K562 (cell line): ENCODE results near the gene ZMYM2. TPM values are rescaled to one million over a fixed set of nuclear protein-coding genes. Genes with fewer than 3 reads are reported as not detected.

Source experiments
- ASH1L ChIP-seq: fragments of 450-650 bp; IDR thresholded peaks from 2 replicates; pipeline ENCODE4 v1.6.1; 2018; ENCODE audit warnings: borderline replicate concordance, mild to moderate bottlenecking, low read depth; ENCODE audit not compliant: partially characterized antibody
- ATF1 ChIP-seq, 2 experiments: fragments of 450-650 bp in 1 of 2; IDR thresholded peaks; 2 replicates each; pipeline ENCODE4 v1.6.1; 2016; ENCODE audit warnings: missing compliant biosample characterization in 1 of 2, missing genetic modification characterization in 1 of 2
- ATF7 ChIP-seq: fragments of 450-650 bp; IDR thresholded peaks from 2 replicates; pipeline ENCODE4 v1.7.1; 2014; ENCODE audit warnings: mild to moderate bottlenecking, moderate library complexity
- CCAR2 ChIP-seq: fragments of 200-400 bp; formaldehyde crosslinking; IDR thresholded peaks from 2 replicates; pipeline ENCODE4 v1.6.1; 2017; ENCODE audit warnings: mild to moderate bottlenecking, low read depth, low read length
- CSDE1 ChIP-seq, 2 experiments: fragments of 450-650 bp; IDR thresholded peaks; 2 replicates each; pipeline ENCODE4 v1.6.1; 2016; ENCODE audit warnings: mild to moderate bottlenecking in 1 of 2
- EHMT2 ChIP-seq: fragments of 450-650 bp; IDR thresholded peaks from 2 replicates; pipeline ENCODE4 v1.6.1; 2018; ENCODE audit warnings: antibody characterized with exemption
- FIP1L1 ChIP-seq: fragments of 200-400 bp; formaldehyde crosslinking; IDR thresholded peaks from 2 replicates; pipeline ENCODE4 v1.6.1; 2018; ENCODE audit warnings: mild to moderate bottlenecking, low read depth, low read length; ENCODE audit not compliant: poor library complexity, severe bottlenecking
- HDAC6 ChIP-seq: IDR thresholded peaks from 2 replicates; pipeline ENCODE4 v1.6.1; 2012; ENCODE audit warnings: low read depth, mild to moderate bottlenecking, control low read depth, inconsistent platforms, low read length, moderate library complexity
- KDM5B ChIP-seq: fragments of 200-600 bp; sonication (generic); IDR thresholded peaks from 2 replicates; pipeline ENCODE4 v1.6.1; 2012; ENCODE audit warnings: low read depth, mild to moderate bottlenecking, moderate library complexity, low read length, control low read depth, inconsistent platforms; ENCODE audit not compliant: insufficient replicate concordance
- MAFF ChIP-seq: IDR thresholded peaks from 2 replicates; pipeline ENCODE4 v1.6.1; 2012; ENCODE audit warnings: low read length, improper control_type of control experiment
- MAZ ChIP-seq, 2 experiments: fragments of 450-650 bp in 1 of 2; sonication (generic) in 1 of 2; formaldehyde crosslinking; IDR thresholded peaks in 1 of 2; conservative IDR thresholded peaks in 1 of 2; 2 replicates each; pipeline versions ENCODE4 v1.4.0 to v1.5.0; 2020; ENCODE audit warnings: mild to moderate bottlenecking in 1 of 2, missing genetic modification reagents in 1 of 2
- NRF1 ChIP-seq, 2 experiments: fragments of 450-650 bp; IDR thresholded peaks in 1 of 2; conservative IDR thresholded peaks in 1 of 2; 2 replicates each; pipeline ENCODE4 v1.6.1; 2014; ENCODE audit warnings: mild to moderate bottlenecking in 2 of 2
- TCFL5 ChIP-seq: fragments of 250-450 bp; sonication (Bioruptor Pico); conservative IDR thresholded peaks from 2 replicates; pipeline ENCODE4 v1.6.1; 2021; ENCODE audit warnings: mild to moderate bottlenecking, moderate library complexity, matching md5 sums
- TEAD1 ChIP-seq, 2 experiments: fragments of 450-650 bp in 1 of 2; sonication (generic) in 1 of 2; formaldehyde crosslinking; IDR thresholded peaks; 2 replicates each; pipeline versions ENCODE4 v1.4.0 to v1.8.0; 2020 to 2022; ENCODE audit warnings: mild to moderate bottlenecking in 2 of 2, missing genetic modification reagents in 1 of 2
- ZFP30 ChIP-seq: fragments of 250-450 bp; sonication (Bioruptor Pico); IDR thresholded peaks from 2 replicates; pipeline ENCODE4 v1.8.0; 2022; ENCODE audit warnings: moderate library complexity, mild to moderate bottlenecking, inconsistent platforms, borderline replicate concordance
- ZNF121 ChIP-seq: sonication (generic); formaldehyde crosslinking; conservative IDR thresholded peaks from 2 replicates; pipeline ENCODE4 v1.8.0; 2022; ENCODE audit warnings: missing genetic modification reagents
- ZNF124 ChIP-seq: sonication (generic); formaldehyde crosslinking; IDR thresholded peaks from 2 replicates; pipeline ENCODE4 v1.8.1; 2022; ENCODE audit warnings: missing genetic modification reagents
- ZNF347 ChIP-seq: fragments of 450-650 bp; formaldehyde crosslinking; IDR thresholded peaks from 2 replicates; pipeline ENCODE4 v1.4.0; 2020; ENCODE audit warnings: low read depth, mild to moderate bottlenecking, moderate library complexity
- ZNF589 ChIP-seq: fragments of 200-800 bp; sonication (Bioruptor generic); IDR thresholded peaks from 2 replicates; pipeline ENCODE4 v1.6.1; 2016; ENCODE audit warnings: low read depth, missing genetic modification characterization, missing compliant biosample characterization
- ZNF764 ChIP-seq: fragments of 250-450 bp; sonication (Bioruptor Pico); IDR thresholded peaks from 2 replicates; pipeline ENCODE4 v1.4.0; 2020; ENCODE audit warnings: low read depth, mild to moderate bottlenecking, moderate library complexity
- polyA plus RNA-seq, 8 experiments: library from polyadenylated mRNA; depleted of rRNA in 4 of 8; stranded (reverse) in 5 of 8; unstranded in 3 of 8; fragments of >200 nt; fragmentation: Nextera tagmentation in 2 of 8; fragmentation: Illumina TruSeq in 1 of 8; extraction: Ambion mirVana in 2 of 8; extraction: Trizol in 1 of 8; gene quantifications; 2 replicates each; pipeline versions ENCODE4 v1.2.1 to v1.2.3, GENCODE V29; 2011 to 2014; ENCODE audit warnings: inconsistent platforms in 1 of 8, missing spikeins in 1 of 8
- total RNA-seq, 7 experiments: library from RNA; depleted of rRNA in 6 of 7; stranded (reverse); fragments of >200 nt in 6 of 7; fragmentation: Illumina TruSeq in 2 of 7; extraction: Trizol in 2 of 7; gene quantifications; 2 replicates each; pipeline versions ENCODE4 v1.2.1 to v1.2.3, GENCODE V29; 2011 to 2021; ENCODE audit warnings: low replicate concordance in 1 of 7
- TF ChIP-seq, protein P1 (sequence below), 2 experiments: IDR thresholded peaks in 1 of 2; conservative IDR thresholded peaks in 1 of 2; 2 replicates each; pipeline ENCODE4 v1.6.1; 2016; ENCODE audit warnings: low read depth in 2 of 2, mild to moderate bottlenecking in 1 of 2, missing compliant biosample characterization in 1 of 2, missing genetic modification characterization in 1 of 2, moderate library complexity in 1 of 2
- TF ChIP-seq, protein P2 (sequence below): sonication (generic); formaldehyde crosslinking; IDR thresholded peaks from 2 replicates; pipeline ENCODE4 v1.8.1; 2022; ENCODE audit warnings: missing genetic modification reagents

Gene ZMYM2
- total and polyA plus RNA-seq, 9 of the 15 experiments (the other 6 are each of a cell fraction or from before 2014, with no cell fraction given), result 5.0 to 48.8 (median 26.8) TPM

DNA sequence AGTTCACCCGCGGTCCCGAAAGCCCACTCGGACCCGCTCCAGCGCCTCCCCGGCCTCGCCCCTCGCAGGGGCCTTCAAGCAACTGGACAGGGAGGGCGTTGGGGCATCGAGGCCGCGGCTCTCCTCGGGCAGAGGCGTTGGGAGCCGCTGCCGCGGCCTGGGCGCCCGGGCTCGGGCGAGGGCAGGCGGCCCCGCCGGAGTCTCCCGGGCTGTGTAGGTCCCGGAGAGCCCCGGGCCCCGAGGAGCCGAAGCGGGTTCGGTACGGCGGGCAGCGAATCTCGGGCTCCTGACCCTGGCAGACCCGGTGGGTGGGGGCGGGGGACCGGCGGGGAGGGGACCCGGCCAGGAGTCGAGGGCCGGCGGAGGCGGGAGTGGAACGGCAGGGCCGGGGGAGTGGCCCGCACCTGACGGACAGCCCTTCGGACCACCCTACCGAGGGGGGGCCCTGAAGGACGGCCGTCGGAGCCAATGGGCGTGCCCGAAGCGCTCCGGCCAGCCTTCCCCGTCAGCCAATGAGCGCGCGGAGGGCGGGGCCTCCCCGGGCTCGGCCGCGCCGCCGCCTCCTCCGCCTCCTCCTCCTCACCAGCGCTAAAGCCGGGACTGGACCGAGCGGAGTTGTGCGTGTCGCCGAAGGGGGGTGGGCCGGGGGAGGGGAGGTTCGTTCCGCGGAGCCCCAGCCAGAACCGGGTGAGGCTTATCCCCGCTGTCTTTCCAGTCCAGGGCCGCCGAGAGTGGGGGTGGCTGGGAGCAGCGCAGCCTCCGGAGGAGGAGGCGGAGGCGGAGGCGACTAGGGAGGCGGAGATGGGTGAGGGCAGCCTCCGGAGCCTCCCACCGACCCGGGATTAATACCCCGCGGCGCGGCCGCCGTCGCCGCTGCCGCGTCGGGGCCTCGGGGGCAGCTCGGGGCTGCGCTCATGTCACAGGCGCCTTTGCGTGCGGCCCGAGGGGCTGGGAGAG is at the start of gene ZMYM2 (continued):
- TF ChIP-seq, protein P1, sequence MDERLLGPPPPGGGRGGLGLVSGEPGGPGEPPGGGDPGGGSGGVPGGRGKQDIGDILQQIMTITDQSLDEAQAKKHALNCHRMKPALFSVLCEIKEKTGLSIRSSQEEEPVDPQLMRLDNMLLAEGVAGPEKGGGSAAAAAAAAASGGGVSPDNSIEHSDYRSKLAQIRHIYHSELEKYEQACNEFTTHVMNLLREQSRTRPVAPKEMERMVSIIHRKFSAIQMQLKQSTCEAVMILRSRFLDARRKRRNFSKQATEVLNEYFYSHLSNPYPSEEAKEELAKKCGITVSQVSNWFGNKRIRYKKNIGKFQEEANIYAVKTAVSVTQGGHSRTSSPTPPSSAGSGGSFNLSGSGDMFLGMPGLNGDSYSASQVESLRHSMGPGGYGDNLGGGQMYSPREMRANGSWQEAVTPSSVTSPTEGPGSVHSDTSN (CRISPR knock-in tag; IDR thresholded peaks at IDR 0.05; ENCODE audit: low read depth), result peak; percentile 93
- TF ChIP-seq, protein P1 (tag; conservative IDR thresholded peaks at IDR 0.05; ENCODE audit: low read depth), result peak; percentile 88
- TF ChIP-seq KDM5B (peak; percentile 15), ZNF347 (CRISPR knock-in tag) (no peak), ZFP30 (no peak), HDAC6 (no peak), ZNF121 (CRISPR knock-in tag) (no peak), ATF1 (CRISPR knock-in tag; IDR thresholded peaks at IDR 0.05) (no peak), ATF1 (tag; IDR thresholded peaks at IDR 0.05) (peak; percentile 14; the same call in 1 of the 2 replicates), CCAR2 (no peak), EHMT2 (no peak), MAFF (no peak), TEAD1 (CRISPR knock-in tag; IDR thresholded peaks at IDR 0.05) (no peak), ZNF764 (no peak), NRF1 (conservative IDR thresholded peaks at IDR 0.05 in 1 of 2, IDR thresholded peaks at IDR 0.05 in 1 of 2) (peak; percentile 61 to 69), ZNF124 (no peak), ZNF589 (CRISPR knock-in tag) (no peak), ASH1L (peak; percentile 93), CSDE1 (IDR thresholded peaks at IDR 0.05) (no peak), FIP1L1 (peak; percentile 16), TCFL5 (CRISPR knock-in tag) (no peak), ATF7 (no peak), MAZ (CRISPR knock-in tag; conservative IDR thresholded peaks at IDR 0.05 in 1 of 2, IDR thresholded peaks at IDR 0.05 in 1 of 2) (peak in 1 of 2 experiments; percentile 47; a peak in 2 of 4 replicates)
- TF ChIP-seq, protein P2, sequence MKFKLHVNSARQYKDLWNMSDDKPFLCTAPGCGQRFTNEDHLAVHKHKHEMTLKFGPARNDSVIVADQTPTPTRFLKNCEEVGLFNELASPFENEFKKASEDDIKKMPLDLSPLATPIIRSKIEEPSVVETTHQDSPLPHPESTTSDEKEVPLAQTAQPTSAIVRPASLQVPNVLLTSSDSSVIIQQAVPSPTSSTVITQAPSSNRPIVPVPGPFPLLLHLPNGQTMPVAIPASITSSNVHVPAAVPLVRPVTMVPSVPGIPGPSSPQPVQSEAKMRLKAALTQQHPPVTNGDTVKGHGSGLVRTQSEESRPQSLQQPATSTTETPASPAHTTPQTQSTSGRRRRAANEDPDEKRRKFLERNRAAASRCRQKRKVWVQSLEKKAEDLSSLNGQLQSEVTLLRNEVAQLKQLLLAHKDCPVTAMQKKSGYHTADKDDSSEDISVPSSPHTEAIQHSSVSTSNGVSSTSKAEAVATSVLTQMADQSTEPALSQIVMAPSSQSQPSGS (CRISPR knock-in tag), result no peak
